Endothelial cell of umbilical vein (primary cell): Measurements from ENCODE around the gene BORCS5. TPM values are rescaled to one million over a fixed set of nuclear protein-coding genes. Genes with fewer than 3 reads are reported as not detected.

Source experiments
- BruUV-seq: library from RNA; stranded (reverse); fragments of 400-500 nt; replicated peaks from 2 replicates; lab custom pipeline; 2021; lab: Mats Ljungman, UMichigan
- CTCF ChIA-PET: fragments of 300-600, 350-600 bp; sonication (Branson Sonifier 250); formaldehyde crosslinking; loops from one replicate; lab custom pipeline; 2021; ENCODE audit warnings: antibody characterized with exemption, inconsistent platforms; lab: Charles Lee
- POLR2A ChIA-PET: fragments of 300-600, 350-600 bp; sonication (Branson Sonifier 250); formaldehyde crosslinking; loops from one replicate; lab custom pipeline; 2021; ENCODE audit warnings: antibody characterized with exemption, inconsistent platforms; lab: Charles Lee
- DNase-seq: peaks from one replicate; pipeline ENCODE4 v3.0.0-alpha.2; 2011; ENCODE audit warnings: low read depth, low spot score
- FAIRE-seq: peaks from 2 replicates; lab custom pipeline; 2011; peaks lifted over from hg19 to GRCh38; lab: Jason Lieb, UNC
- H2AFZ ChIP-seq: 2 replicates; pipeline ENCODE4 v1.6.0; 2012; ENCODE audit warnings: low read depth, low read length, control low read depth, inconsistent platforms
- H3K27ac ChIP-seq: 2 replicates; pipeline ENCODE4 v1.5.1; 2011; ENCODE audit warnings: low read depth, mild to moderate bottlenecking, control low read depth, low read length, moderate library complexity; ENCODE audit not compliant: insufficient read depth
- H3K27me3 ChIP-seq, 2 experiments: 2 replicates each; pipeline versions ENCODE4 v1.6.0 to v1.6.1; 2011; ENCODE audit warnings: low read length in 2 of 2, mixed read lengths in 1 of 2; ENCODE audit not compliant: control insufficient read depth in 2 of 2, insufficient read depth in 2 of 2
- H3K36me3 ChIP-seq, 2 experiments: 2 replicates in 1 of 2; 3 replicates in 1 of 2; pipeline ENCODE4 v1.5.1; 2011; ENCODE audit warnings: low read length in 2 of 2, mild to moderate bottlenecking in 1 of 2, moderate library complexity in 1 of 2; ENCODE audit not compliant: control insufficient read depth in 2 of 2, insufficient read depth in 2 of 2; ENCODE audit errors: extremely low read depth in 1 of 2
- H3K4me1 ChIP-seq: 3 replicates; pipeline ENCODE4 v1.5.1; 2011; ENCODE audit warnings: mild to moderate bottlenecking, low read length; ENCODE audit not compliant: control insufficient read depth, insufficient read depth; ENCODE audit errors: extremely low read depth
- H3K4me2 ChIP-seq: 2 replicates; pipeline ENCODE4 v1.6.1; 2011; ENCODE audit warnings: low read length, control low read depth, mixed read lengths; ENCODE audit not compliant: insufficient read depth
- H3K4me3 ChIP-seq, 3 experiments: fragments of 200-600 bp in 1 of 3; sonication (generic), shearing (Covaris generic) in 1 of 3; replicated peaks in 1 of 3; 2 replicates each; pipeline ENCODE4 v1.5.1; 2011 to 2016; ENCODE audit warnings: control low read depth in 3 of 3, low read length in 3 of 3, mild to moderate bottlenecking in 2 of 3, inconsistent platforms in 1 of 3, low read depth in 1 of 3, moderate library complexity in 1 of 3; ENCODE audit not compliant: insufficient read depth in 1 of 3
- H3K79me2 ChIP-seq: 2 replicates; pipeline ENCODE4 v1.6.0; 2012; ENCODE audit warnings: low read length, inconsistent platforms; ENCODE audit not compliant: control insufficient read depth, insufficient read depth
- H3K9ac ChIP-seq: replicated peaks from 2 replicates; pipeline ENCODE3; 2011; ENCODE audit warnings: low read length, control low read depth; ENCODE audit not compliant: insufficient read depth; ENCODE audit errors: extremely low read depth
- H3K9me1 ChIP-seq: replicated peaks from 3 replicates; pipeline ENCODE4 v1.6.0; 2011; ENCODE audit warnings: mild to moderate bottlenecking, low read length; ENCODE audit not compliant: control insufficient read depth, insufficient read depth; ENCODE audit errors: extremely low read depth
- H3K9me3 ChIP-seq: replicated peaks from 2 replicates; pipeline ENCODE4 v1.5.1; 2012; ENCODE audit warnings: low read length, inconsistent platforms; ENCODE audit not compliant: control insufficient read depth, insufficient read depth
- H4K20me1 ChIP-seq: replicated peaks from 2 replicates; pipeline ENCODE3; 2011; ENCODE audit warnings: mild to moderate bottlenecking, low read length; ENCODE audit not compliant: control insufficient read depth, insufficient read depth; ENCODE audit errors: extremely low read depth
- EZH2 ChIP-seq: IDR thresholded peaks from 2 replicates; pipeline ENCODE4 v1.6.1; 2012; ENCODE audit warnings: borderline replicate concordance, low read depth, mild to moderate bottlenecking, moderate library complexity, low read length, inconsistent platforms; ENCODE audit not compliant: severe bottlenecking
- FOS ChIP-seq: IDR thresholded peaks from 2 replicates; pipeline ENCODE4 v1.6.1; 2011; ENCODE audit warnings: mild to moderate bottlenecking, low read length, moderate library complexity, borderline replicate concordance; ENCODE audit not compliant: insufficient read depth
- GATA2 ChIP-seq: IDR thresholded peaks from 2 replicates; pipeline ENCODE4 v1.7.0; 2011; ENCODE audit warnings: low read depth, mild to moderate bottlenecking, moderate library complexity, mixed read lengths, low read length; ENCODE audit not compliant: insufficient read length, insufficient read depth
- JUN ChIP-seq: IDR thresholded peaks from 2 replicates; pipeline ENCODE4 v1.6.1; 2011; ENCODE audit warnings: borderline replicate concordance, low read depth; ENCODE audit not compliant: insufficient read length, insufficient read depth
- MYC ChIP-seq: IDR thresholded peaks from one replicate; pipeline ENCODE4 v1.6.1; 2011; ENCODE audit warnings: mild to moderate bottlenecking, low read depth, low read length
- POLR2A ChIP-seq: IDR thresholded peaks from 2 replicates; pipeline ENCODE4 v1.6.1; 2012; ENCODE audit warnings: low read depth, mild to moderate bottlenecking, control low read depth, low read length
- POLR2AphosphoS5 ChIP-seq: IDR thresholded peaks from 2 replicates; pipeline ENCODE4 v1.6.1; 2012; ENCODE audit warnings: low read depth, mild to moderate bottlenecking, control low read depth, low read length, moderate library complexity; ENCODE audit not compliant: insufficient read depth
- dilution Hi-C: fragments of 300-500 bp; cut with MboI; formaldehyde crosslinking; loops from one replicate; pipeline ENCODE4 v1.15.0; 2019; ENCODE audit warnings: low sequenced_read_pairs; ENCODE audit not compliant: extremely low pct_ligation_motif_present
- intact Hi-C: fragments of 100-400 bp; cut with micrococcal nuclease; formaldehyde crosslinking; loops from one replicate; pipeline ENCODE4 v1.10.0; 2022
- polyA plus RNA-seq, 4 experiments: library from polyadenylated mRNA; depleted of rRNA in 3 of 4; stranded (reverse) in 3 of 4; unstranded in 1 of 4; fragments of >200 nt; gene quantifications; 2 replicates each; pipeline versions ENCODE4 v1.2.1 to v1.2.3, GENCODE V29; 2011 to 2012; ENCODE audit warnings: missing spikeins in 1 of 4
- total RNA-seq: library from RNA; stranded (reverse); gene quantifications from 2 replicates; pipeline ENCODE4 v1.2.3, GENCODE V29; 2021
- TF ChIP-seq, protein P1 (sequence below): IDR thresholded peaks from 2 replicates; pipeline ENCODE4 v1.6.1; 2011; ENCODE audit not compliant: insufficient read depth, insufficient read length
- TF ChIP-seq, protein P2 (sequence below), 2 donors: IDR thresholded peaks; 1 replicate in 1 of 2; 2 replicates in 1 of 2; pipeline ENCODE4 v1.5.1; 2011; ENCODE audit warnings: low read length in 2 of 2, mild to moderate bottlenecking in 2 of 2, moderate library complexity in 2 of 2, control low read depth in 1 of 2, inconsistent platforms in 1 of 2, low read depth in 1 of 2; ENCODE audit not compliant: insufficient read depth in 1 of 2; ENCODE audit errors: extremely low read depth in 1 of 2

BORCS5 gene
- total and polyA plus RNA-seq, 2 donors (not counting 3 experiments of a cell fraction or from before 2014, with no cell fraction given): 8.3 to 10.5 TPM

DNA sequence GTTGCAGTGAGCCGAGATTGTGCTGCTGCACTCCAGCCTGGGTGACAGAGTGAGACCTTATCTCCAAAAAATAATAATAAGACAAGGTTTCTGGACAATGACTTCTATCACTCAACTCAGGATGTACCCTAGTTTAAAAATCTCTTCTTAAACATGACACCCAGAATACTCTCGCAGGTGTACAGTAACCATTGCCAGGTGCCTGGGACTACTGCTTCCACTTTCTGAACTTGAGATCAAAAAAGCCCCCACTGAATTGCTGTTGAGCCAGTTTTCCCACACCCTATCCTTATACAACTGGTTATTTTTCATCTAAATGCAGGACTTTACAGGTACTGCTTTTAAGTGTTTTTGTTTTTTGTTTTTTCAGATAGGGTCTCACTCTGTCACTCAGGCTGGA lies 36.3 kb downstream of the BORCS5 start:
- H3K9ac ChIP-seq: no peak overlapping the region
- no peaks in the 10 kb centered on the region for H3K9me1 ChIP-seq
- no peaks in the 10 kb centered on the region for H3K36me3 ChIP-seq
- no peak overlapping the region for H3K27ac ChIP-seq
- POLR2A ChIA-PET: no interaction called here
- H3K4me1 ChIP-seq: peaks cover 6% of the 10 kb centered on the region
- H3K9me3 ChIP-seq: no peaks in the 10 kb centered on the region
- H3K27me3 ChIP-seq: no peaks in the 10 kb centered on the region
- DNase-seq (no peak), FAIRE-seq (no peak)
- dilution Hi-C loops: no loop called here
- no peaks in the 10 kb centered on the region for H3K79me2 ChIP-seq
- CTCF ChIA-PET: no interaction called here
- H4K20me1 ChIP-seq: no peaks in the 10 kb centered on the region
- no peak overlapping the region for H2AFZ ChIP-seq
- intact Hi-C loops: no loop called here
- no peak overlapping the region for H3K4me3 ChIP-seq
- BruUV-seq: no TSS peak
- no peak overlapping the region for H3K4me2 ChIP-seq
- TF ChIP-seq POLR2A: no peak
- TF ChIP-seq EZH2: no peak
- TF ChIP-seq MYC: no peak
- TF ChIP-seq, protein P1, sequence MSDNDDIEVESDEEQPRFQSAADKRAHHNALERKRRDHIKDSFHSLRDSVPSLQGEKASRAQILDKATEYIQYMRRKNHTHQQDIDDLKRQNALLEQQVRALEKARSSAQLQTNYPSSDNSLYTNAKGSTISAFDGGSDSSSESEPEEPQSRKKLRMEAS: no peak
- no peak for TF ChIP-seq GATA2
- no peak for TF ChIP-seq FOS
- TF ChIP-seq JUN: no peak
- TF ChIP-seq POLR2AphosphoS5: no peak
- TF ChIP-seq, protein P2, sequence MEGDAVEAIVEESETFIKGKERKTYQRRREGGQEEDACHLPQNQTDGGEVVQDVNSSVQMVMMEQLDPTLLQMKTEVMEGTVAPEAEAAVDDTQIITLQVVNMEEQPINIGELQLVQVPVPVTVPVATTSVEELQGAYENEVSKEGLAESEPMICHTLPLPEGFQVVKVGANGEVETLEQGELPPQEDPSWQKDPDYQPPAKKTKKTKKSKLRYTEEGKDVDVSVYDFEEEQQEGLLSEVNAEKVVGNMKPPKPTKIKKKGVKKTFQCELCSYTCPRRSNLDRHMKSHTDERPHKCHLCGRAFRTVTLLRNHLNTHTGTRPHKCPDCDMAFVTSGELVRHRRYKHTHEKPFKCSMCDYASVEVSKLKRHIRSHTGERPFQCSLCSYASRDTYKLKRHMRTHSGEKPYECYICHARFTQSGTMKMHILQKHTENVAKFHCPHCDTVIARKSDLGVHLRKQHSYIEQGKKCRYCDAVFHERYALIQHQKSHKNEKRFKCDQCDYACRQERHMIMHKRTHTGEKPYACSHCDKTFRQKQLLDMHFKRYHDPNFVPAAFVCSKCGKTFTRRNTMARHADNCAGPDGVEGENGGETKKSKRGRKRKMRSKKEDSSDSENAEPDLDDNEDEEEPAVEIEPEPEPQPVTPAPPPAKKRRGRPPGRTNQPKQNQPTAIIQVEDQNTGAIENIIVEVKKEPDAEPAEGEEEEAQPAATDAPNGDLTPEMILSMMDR (IDR thresholded peaks at IDR 0.05; ENCODE audit: extremely low read depth in 1 of 2, insufficient read depth in 1 of 2, low read depth in 1 of 2, low read length in 2 of 2): no peak
